PC-3 (cell line): ENCODE results near the gene MAT2B.

Experiments
- EZH2 ChIP-seq: fragments of 300-600 bp; sonication (generic); IDR thresholded peaks from one replicate; pipeline ENCODE4 v1.6.1; 2017; ENCODE audit warnings: antibody characterized with exemption, mild to moderate bottlenecking, low read length; ENCODE audit not compliant: unreplicated experiment
- TF ChIP-seq, protein P1 (sequence below): fragments of 300-600 bp; sonication (generic); conservative IDR thresholded peaks from 2 replicates; pipeline ENCODE4 v1.5.1; 2017; ENCODE audit warnings: antibody characterized with exemption, low read depth, mild to moderate bottlenecking, low read length

DNA sequence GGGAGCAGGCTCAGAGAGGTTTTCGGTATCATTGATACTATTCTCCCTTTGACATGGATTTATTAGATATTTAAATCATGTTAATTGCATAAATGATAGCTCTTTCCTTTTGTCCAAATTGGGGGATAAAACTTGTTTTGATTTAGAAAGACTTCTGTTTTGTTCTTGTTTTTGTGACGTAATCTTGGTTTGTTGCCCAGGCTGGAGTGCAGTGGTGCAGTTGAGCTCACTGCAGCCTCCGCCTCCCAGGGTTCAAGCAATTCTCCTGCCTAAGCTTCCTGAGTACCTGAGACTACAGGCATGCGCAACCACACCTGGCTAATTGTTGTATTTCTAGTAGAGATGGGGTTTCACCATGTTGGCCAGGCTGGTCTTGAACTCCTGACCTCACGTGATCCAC lies 7.1 kb downstream of the MAT2B start:
- TF ChIP-seq, protein P1, sequence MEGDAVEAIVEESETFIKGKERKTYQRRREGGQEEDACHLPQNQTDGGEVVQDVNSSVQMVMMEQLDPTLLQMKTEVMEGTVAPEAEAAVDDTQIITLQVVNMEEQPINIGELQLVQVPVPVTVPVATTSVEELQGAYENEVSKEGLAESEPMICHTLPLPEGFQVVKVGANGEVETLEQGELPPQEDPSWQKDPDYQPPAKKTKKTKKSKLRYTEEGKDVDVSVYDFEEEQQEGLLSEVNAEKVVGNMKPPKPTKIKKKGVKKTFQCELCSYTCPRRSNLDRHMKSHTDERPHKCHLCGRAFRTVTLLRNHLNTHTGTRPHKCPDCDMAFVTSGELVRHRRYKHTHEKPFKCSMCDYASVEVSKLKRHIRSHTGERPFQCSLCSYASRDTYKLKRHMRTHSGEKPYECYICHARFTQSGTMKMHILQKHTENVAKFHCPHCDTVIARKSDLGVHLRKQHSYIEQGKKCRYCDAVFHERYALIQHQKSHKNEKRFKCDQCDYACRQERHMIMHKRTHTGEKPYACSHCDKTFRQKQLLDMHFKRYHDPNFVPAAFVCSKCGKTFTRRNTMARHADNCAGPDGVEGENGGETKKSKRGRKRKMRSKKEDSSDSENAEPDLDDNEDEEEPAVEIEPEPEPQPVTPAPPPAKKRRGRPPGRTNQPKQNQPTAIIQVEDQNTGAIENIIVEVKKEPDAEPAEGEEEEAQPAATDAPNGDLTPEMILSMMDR, result no peak
- no peak for TF ChIP-seq EZH2
